HL-60 (cell line): ENCODE measurements around the gene P3H2.
"Not testable (repeated sequence)": the region's sequence is repeated elsewhere in the genome, so short reads cannot be mapped to it uniquely, and the experiment has no call there.

Experiments
- DNase-seq, 2 experiments: peaks; one replicate each; pipeline ENCODE4 v3.0.0-alpha.2; 2010 to 2020; ENCODE audit warnings: low read depth in 1 of 2, low spot score in 1 of 2
- H3K27ac ChIP-seq: fragments of 250-450 bp; sonication (Bioruptor Pico); replicated peaks from 2 replicates; pipeline ENCODE4 v1.5.1; 2020; ENCODE audit warnings: mild to moderate bottlenecking, moderate library complexity
- H3K27me3 ChIP-seq: fragments of 250-450 bp; sonication (Bioruptor Pico); 2 replicates; pipeline ENCODE4 v1.5.1; 2021; ENCODE audit warnings: mild to moderate bottlenecking, moderate library complexity; ENCODE audit not compliant: insufficient read depth, poor library complexity, severe bottlenecking
- H3K4me3 ChIP-seq: replicated peaks from 2 replicates; pipeline ENCODE4 v1.5.1; 2011; ENCODE audit warnings: mild to moderate bottlenecking, control low read depth, low read length; ENCODE audit not compliant: insufficient read depth
- GABPA ChIP-seq: IDR thresholded peaks from 2 replicates; pipeline ENCODE4 v1.6.1; 2012; ENCODE audit warnings: low read depth
- POLR2AphosphoS5 ChIP-seq: IDR thresholded peaks from 2 replicates; pipeline ENCODE4 v1.6.1; 2012; ENCODE audit warnings: low read depth
- SPI1 ChIP-seq: IDR thresholded peaks from 2 replicates; pipeline ENCODE4 v1.6.1; 2012; ENCODE audit warnings: low read depth, mild to moderate bottlenecking, borderline replicate concordance
- TF ChIP-seq, protein P1 (sequence below): IDR thresholded peaks from one replicate; pipeline ENCODE4 v1.5.1; 2011; ENCODE audit warnings: low read length, control low read depth, inconsistent platforms; ENCODE audit not compliant: insufficient read depth
- TF ChIP-seq, protein P2 (sequence below): IDR thresholded peaks from 2 replicates; pipeline ENCODE4 v1.6.1; 2012; ENCODE audit warnings: low read depth; ENCODE audit not compliant: insufficient replicate concordance

Gene P3H2

DNA sequence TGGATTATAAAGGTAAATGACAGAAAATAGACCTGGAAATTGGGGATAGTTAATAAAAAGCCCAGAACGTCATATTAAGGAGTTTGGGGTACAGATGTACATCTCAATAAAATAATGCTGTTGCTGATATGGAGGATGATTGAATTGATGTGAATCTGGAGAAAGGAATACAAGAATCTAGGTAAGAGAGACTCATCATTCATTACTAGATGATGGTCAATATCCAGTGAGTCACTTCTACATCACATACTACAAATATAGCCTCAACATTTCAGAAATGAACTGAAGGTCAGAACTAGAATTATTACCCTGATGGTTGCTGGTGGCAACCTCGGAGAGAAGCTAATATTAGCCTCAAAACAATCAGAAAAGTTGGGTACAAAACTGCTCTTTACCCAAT, 37.6 kb upstream of the P3H2 start:
- no peak overlapping the region for H3K4me3 ChIP-seq
- TF ChIP-seq POLR2AphosphoS5 (no peak), SPI1 (no peak), GABPA (no peak)
- TF ChIP-seq, protein P1, sequence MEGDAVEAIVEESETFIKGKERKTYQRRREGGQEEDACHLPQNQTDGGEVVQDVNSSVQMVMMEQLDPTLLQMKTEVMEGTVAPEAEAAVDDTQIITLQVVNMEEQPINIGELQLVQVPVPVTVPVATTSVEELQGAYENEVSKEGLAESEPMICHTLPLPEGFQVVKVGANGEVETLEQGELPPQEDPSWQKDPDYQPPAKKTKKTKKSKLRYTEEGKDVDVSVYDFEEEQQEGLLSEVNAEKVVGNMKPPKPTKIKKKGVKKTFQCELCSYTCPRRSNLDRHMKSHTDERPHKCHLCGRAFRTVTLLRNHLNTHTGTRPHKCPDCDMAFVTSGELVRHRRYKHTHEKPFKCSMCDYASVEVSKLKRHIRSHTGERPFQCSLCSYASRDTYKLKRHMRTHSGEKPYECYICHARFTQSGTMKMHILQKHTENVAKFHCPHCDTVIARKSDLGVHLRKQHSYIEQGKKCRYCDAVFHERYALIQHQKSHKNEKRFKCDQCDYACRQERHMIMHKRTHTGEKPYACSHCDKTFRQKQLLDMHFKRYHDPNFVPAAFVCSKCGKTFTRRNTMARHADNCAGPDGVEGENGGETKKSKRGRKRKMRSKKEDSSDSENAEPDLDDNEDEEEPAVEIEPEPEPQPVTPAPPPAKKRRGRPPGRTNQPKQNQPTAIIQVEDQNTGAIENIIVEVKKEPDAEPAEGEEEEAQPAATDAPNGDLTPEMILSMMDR: no peak
- TF ChIP-seq, protein P2, sequence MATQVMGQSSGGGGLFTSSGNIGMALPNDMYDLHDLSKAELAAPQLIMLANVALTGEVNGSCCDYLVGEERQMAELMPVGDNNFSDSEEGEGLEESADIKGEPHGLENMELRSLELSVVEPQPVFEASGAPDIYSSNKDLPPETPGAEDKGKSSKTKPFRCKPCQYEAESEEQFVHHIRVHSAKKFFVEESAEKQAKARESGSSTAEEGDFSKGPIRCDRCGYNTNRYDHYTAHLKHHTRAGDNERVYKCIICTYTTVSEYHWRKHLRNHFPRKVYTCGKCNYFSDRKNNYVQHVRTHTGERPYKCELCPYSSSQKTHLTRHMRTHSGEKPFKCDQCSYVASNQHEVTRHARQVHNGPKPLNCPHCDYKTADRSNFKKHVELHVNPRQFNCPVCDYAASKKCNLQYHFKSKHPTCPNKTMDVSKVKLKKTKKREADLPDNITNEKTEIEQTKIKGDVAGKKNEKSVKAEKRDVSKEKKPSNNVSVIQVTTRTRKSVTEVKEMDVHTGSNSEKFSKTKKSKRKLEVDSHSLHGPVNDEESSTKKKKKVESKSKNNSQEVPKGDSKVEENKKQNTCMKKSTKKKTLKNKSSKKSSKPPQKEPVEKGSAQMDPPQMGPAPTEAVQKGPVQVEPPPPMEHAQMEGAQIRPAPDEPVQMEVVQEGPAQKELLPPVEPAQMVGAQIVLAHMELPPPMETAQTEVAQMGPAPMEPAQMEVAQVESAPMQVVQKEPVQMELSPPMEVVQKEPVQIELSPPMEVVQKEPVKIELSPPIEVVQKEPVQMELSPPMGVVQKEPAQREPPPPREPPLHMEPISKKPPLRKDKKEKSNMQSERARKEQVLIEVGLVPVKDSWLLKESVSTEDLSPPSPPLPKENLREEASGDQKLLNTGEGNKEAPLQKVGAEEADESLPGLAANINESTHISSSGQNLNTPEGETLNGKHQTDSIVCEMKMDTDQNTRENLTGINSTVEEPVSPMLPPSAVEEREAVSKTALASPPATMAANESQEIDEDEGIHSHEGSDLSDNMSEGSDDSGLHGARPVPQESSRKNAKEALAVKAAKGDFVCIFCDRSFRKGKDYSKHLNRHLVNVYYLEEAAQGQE: no peak
- H3K27me3 ChIP-seq: peaks cover 2% of the 10 kb centered on the region
- H3K27ac ChIP-seq: no peak overlapping the region
- no peak for DNase-seq

- no peak overlapping the region for H3K27ac ChIP-seq
- H3K27me3 ChIP-seq: peaks cover 2% of the 10 kb centered on the region
- H3K4me3 ChIP-seq: no peak overlapping the region
- TF ChIP-seq GABPA: no peak
- TF ChIP-seq, protein P1: no peak
- TF ChIP-seq SPI1: no peak
- TF ChIP-seq, protein P2: no peak
- no peak for TF ChIP-seq POLR2AphosphoS5
- no peak for DNase-seq
Measured at GRCh38 chr3:190155752-190156151, 35.1 kb upstream of the P3H2 start.

- no peak overlapping the region for H3K4me3 ChIP-seq
- TF ChIP-seq GABPA: no peak
- TF ChIP-seq, protein P2: no peak
- no peak for TF ChIP-seq SPI1
- TF ChIP-seq, protein P1: no peak
- no peak for TF ChIP-seq POLR2AphosphoS5
- H3K27me3 ChIP-seq: no peaks in the 10 kb centered on the region
- H3K27ac ChIP-seq: no peak overlapping the region
- DNase-seq: no peak
Measured at GRCh38 chr3:190150681-190151080, 30.0 kb upstream of the P3H2 start.

- DNase-seq, H3K4me3 ChIP-seq, H3K27ac ChIP-seq, H3K27me3 ChIP-seq: not testable (repeated sequence)
Measured at GRCh38 chr3:190149830-190150619, 29.3 kb upstream of the P3H2 start.

DNA sequence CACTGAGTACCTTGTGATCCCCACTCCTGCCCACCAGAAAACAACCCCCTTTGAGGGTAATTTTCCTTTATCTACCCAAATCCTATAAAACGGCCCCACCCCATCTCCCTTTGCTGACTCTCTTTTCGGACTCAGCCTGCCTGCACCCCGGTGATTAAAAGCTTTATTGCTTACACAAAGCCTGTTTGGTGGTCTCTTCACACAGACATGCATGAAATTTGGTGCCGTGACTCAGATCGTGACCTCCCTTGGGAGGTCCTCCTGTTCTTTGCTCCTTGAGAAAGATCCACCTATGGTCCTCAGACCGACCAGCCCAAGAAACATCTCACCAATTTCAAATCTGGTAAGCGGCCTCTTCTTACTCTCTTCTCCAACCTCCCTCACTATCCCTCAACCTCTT, 24.1 kb upstream of the P3H2 start:
- not testable (repeated sequence) for DNase-seq, H3K27ac ChIP-seq, H3K27me3 ChIP-seq, H3K4me3 ChIP-seq
